NB4 (cell line): Measurements from ENCODE around the gene C20orf173.

Experiments
- DNase-seq: peaks from one replicate; pipeline ENCODE4 v3.0.0; 2010; ENCODE audit warnings: low read depth
- H3K4me3 ChIP-seq: one replicate; pipeline ENCODE4 v1.5.1; 2011; ENCODE audit warnings: mild to moderate bottlenecking, low read depth, low read length, moderate library complexity
- MAX ChIP-seq: IDR thresholded peaks from 2 replicates; pipeline ENCODE4 v1.6.1; 2011; ENCODE audit warnings: low read depth, low read length
- MYC ChIP-seq: IDR thresholded peaks from 2 replicates; pipeline ENCODE4 v1.6.1; 2011; ENCODE audit warnings: low read depth, low read length
- POLR2A ChIP-seq: IDR thresholded peaks from 2 replicates; pipeline ENCODE4 v1.6.1; 2011; ENCODE audit warnings: mild to moderate bottlenecking; ENCODE audit not compliant: insufficient read length; ENCODE audit errors: extremely low read depth
- TF ChIP-seq, protein P1 (sequence below): IDR thresholded peaks from one replicate; pipeline ENCODE4 v1.5.1; 2012; ENCODE audit warnings: low read depth, low read length

C20orf173 gene

GRCh38 chr20:35544436-35544835 is 15.0 kb upstream of the C20orf173 start:
- H3K4me3 ChIP-seq: no peak overlapping the region
- DNase-seq: no peak
- TF ChIP-seq, protein P1, sequence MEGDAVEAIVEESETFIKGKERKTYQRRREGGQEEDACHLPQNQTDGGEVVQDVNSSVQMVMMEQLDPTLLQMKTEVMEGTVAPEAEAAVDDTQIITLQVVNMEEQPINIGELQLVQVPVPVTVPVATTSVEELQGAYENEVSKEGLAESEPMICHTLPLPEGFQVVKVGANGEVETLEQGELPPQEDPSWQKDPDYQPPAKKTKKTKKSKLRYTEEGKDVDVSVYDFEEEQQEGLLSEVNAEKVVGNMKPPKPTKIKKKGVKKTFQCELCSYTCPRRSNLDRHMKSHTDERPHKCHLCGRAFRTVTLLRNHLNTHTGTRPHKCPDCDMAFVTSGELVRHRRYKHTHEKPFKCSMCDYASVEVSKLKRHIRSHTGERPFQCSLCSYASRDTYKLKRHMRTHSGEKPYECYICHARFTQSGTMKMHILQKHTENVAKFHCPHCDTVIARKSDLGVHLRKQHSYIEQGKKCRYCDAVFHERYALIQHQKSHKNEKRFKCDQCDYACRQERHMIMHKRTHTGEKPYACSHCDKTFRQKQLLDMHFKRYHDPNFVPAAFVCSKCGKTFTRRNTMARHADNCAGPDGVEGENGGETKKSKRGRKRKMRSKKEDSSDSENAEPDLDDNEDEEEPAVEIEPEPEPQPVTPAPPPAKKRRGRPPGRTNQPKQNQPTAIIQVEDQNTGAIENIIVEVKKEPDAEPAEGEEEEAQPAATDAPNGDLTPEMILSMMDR: no peak
- TF ChIP-seq POLR2A (no peak), MAX (no peak), MYC (no peak)

GRCh38 chr20:35542990-35543389 is 13.5 kb upstream of the C20orf173 start:
- DNase-seq: no peak
- peak overlapping the region; percentile 86 for H3K4me3 ChIP-seq
- TF ChIP-seq, protein P1: no peak
- no peak for TF ChIP-seq MAX
- no peak for TF ChIP-seq POLR2A
- TF ChIP-seq MYC: no peak

- DNase-seq: peak; percentile 98
- TF ChIP-seq, protein P1: no peak
- TF ChIP-seq POLR2A (peak; percentile 66), MYC (peak; percentile 63; the same call in 1 of the 2 replicates), MAX (peak; percentile 39)
- peak within 1 kb of the TSS; percentile 86 for H3K4me3 ChIP-seq
Observed at GRCh38 chr20:35541783-35542662, 12.6 kb upstream of the C20orf173 start, which contains the start of gene ERGIC3. Gene ERGIC3 (plus strand): TSS chr20:35542078. CDS start chr20:35542098, 20 bp downstream.

- TF ChIP-seq, protein P1: no peak
- DNase-seq: no peak
- peak overlapping the region; percentile 22 for H3K4me3 ChIP-seq
Observed at GRCh38 chr20:35541118-35541782, 11.8 kb upstream of the C20orf173 start.

DNA sequence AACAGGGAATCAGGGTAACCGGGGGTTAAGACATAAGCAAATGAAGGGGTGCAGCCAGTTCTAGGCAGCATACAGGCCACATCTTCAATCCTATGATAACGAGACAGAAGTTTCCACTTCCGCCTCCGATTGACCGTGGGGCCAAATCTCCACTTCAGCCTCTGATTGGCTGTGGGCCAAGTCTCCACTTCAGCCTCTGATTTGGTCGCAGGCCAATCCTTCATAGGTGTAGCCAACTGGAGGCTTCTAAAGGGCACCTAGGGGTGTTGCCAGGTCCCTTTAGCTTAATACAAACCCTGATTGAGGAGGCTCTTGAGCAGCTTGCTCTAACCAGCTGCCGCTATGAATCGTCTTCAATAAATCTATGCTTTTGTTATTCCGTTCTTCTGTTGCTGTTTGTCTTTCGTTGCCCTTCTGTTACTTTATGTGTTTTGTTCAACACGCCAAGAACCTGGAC is 10.3 kb upstream of the C20orf173 start:
- TF ChIP-seq, protein P1: no peak
- TF ChIP-seq MYC (no peak), MAX (no peak), POLR2A (no peak)
- no peak for DNase-seq

More for the DNA sequence above, 10.3 kb upstream of the C20orf173 start:
- H3K4me3 ChIP-seq: no peak overlapping the region
